GF-D8 (cell line): Measurements from ENCODE around the gene KRT32.
"Not testable (repeated sequence)": the region's sequence is repeated elsewhere in the genome, so short reads cannot be mapped to it uniquely, and the experiment has no call there.

Source experiments
- DNase-seq: peaks from one replicate; lab custom pipeline; 2025; lab: John Stamatoyannopoulos, UW

Gene KRT32

DNA sequence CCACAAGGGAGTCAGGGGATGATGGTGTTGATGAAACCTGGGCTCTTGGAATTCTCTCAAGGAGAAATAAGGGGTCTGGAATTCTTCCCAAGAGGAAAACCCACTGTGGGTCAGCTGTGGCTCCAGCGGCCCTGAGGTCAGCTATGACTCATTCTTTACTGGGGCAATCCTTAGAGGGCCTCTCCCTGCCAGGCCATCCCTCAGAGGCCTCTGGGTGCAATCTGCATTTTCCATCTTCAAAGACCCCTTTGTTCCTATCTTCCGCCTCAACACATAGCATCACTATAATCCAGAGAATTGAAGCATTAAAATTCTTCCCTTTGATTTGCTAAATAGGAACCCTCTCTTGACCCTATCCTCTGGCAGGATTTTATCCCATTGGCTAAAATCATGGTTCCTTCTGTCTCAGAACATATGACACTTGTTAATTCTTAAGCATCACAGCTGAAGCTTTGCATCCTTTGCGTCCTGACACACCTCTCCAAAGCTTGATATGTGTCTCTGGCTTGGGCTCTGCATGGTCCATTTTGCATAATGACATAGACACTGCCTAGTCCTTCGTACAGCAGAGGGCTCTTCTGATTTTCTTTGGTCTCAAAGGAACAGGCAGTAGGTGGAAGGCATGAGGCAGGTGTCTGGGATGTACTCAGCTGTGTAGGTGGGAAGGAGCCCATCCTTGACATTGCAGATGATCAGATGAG, 38.4 kb downstream of the KRT32 start:
- no peak for DNase-seq

- DNase-seq = no peak
Observed at GRCh38 chr17:41424111-41424635, 43.0 kb downstream of the KRT32 start, which contains the start of gene KRT37. Gene KRT37 (minus strand): TSS chr17:41424585. CDS start chr17:41424523, 62 bp downstream.

DNA sequence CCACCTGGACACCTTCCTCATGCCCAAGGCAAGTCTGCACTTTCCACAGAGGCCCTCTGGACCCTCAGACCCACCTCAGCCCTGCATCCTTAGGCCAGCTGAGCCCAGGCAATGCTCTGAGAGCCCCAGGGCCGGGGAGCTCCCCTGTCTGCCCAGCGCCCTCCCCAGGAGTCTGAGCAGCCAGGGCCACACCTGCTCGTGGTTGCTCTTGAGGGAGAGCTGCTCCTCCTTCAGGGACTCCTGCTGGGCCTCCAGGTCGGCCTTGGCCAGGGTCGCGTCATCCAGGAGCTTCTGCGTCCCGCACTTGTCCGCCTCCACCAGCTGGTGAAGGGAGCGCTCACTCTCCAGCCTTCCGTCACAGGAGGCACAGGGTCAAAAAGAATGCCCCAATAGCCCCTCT, 44.6 kb downstream of the KRT32 start:
- DNase-seq = not testable (repeated sequence)

- no peak for DNase-seq
Observed at GRCh38 chr17:41421617-41422016, 45.6 kb downstream of the KRT32 start.

DNA sequence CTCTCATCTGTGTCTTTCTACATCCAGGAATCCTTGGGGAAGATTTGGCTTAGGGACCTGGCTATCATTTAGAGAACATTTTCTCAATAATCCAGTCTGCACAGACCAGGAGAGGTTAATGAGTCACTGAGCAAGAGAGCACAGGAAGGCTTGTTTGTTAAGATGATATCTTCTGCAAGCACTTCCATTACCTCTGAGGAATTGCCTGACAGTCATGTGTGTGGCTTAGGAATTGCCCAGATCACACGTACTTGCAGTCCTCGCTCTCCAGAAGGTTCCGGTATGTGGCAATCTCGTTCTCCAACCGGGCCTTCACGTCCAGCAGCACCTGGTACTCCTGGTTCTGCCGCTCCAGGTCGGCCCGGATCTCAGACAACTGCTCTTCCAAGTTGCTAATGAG, 46.1 kb downstream of the KRT32 start:
- DNase-seq = no peak

- DNase-seq = no peak
Observed at GRCh38 chr17:41420134-41420533, 47.1 kb downstream of the KRT32 start.

GRCh38 chr17:41419716-41420115, 47.5 kb downstream of the KRT32 start:
- no peak for DNase-seq

DNA sequence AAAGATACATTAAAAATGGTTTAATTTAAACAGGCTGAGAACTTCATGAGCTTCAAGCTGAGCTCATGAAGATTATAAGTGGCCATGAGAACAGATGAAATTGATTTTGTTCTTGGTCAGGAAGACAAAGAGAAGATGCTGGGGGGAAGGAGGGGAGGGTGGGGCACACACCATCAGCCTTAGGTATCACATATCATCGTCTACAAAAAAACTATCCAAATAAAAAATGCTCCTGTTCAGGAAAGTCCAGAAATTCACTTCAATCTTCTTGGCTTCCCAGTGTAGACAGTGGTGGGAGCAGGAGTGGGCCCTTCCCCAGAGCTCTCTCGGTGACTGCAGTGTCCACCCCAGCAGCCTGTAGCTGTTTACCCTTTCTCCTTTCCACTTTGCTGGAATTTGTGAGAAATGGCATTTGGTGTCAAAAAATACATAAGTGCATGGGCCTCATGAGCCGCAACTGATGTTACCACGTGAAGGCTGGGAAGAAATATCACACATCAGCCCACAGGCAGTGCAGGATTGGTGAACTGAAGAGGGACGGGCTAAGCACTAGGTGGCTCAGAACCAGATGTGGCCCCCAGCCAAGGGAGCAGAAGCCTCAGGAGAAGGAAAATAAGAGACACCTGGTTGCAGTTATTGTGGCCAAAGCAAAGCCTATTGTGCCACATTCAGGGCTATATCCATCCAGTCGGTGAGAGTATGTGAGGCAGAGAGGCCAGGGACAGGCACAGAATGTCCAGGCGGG, 48.9 kb downstream of the KRT32 start:
- DNase-seq = no peak

DNA sequence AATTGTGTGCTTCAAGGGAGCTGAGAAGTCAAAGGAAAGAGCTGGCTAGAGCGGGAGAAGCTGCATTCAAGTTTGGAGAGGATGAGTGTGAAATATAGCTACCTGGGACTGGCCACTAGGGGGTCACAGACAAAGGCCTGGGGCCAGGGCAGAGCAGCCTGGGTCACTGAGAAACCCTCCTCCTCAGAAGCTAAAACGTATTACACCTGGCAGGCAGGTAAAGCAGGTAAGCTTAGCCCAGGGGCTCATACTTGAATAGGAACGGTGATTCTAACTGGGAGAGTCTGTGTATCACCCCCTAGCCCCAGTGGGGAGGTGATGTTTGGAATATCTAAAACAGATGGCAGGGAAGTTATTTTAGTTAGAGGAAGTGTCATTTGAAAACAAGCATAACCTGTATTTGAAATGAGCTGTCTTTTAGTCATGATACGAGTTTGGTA, 49.6 kb downstream of the KRT32 start:
- DNase-seq = no peak

DNA sequence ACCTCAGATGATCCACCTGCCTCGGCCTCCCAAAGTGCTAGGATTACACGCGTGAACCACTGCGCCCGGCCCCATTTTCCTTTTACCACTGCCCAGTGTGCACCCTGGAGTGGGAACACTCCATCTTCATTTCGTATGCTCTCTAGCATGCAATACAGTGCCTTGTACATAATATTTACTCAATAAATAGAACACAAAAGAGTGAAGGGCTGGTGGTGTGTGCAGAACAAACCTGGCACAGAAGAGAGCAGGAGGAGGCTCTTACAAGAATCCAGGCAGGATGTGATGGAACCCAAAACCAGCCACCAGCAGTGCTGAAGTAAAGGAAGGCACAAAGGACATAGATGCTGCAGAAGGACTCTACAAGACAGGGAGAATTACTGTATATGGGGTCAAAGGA, 50.1 kb downstream of the KRT32 start:
- no peak for DNase-seq

- no peak for DNase-seq
Observed at GRCh38 chr17:41416479-41416878, 50.7 kb downstream of the KRT32 start.

- no peak for DNase-seq
Observed at GRCh38 chr17:41415833-41416335, 51.3 kb downstream of the KRT32 start.

DNA sequence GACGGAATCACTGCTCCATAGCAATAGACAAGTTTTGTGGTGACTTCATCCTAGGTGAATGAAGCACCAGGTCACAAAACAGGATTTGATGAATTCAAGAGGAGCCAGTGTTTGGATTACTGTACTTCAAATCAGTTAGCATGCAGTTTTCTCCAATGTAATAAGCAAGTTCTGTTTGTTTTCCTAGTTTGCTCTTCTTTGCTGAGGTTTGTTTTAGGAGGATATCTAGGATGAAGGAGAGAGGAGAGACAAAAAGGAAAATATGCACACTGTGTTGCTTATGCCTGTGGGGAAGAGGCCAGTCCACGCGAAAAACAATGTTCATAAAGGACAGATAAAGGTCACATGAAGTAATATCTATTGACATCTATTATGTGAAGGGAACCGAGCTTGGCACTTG, 51.8 kb downstream of the KRT32 start:
- no peak for DNase-seq

DNA sequence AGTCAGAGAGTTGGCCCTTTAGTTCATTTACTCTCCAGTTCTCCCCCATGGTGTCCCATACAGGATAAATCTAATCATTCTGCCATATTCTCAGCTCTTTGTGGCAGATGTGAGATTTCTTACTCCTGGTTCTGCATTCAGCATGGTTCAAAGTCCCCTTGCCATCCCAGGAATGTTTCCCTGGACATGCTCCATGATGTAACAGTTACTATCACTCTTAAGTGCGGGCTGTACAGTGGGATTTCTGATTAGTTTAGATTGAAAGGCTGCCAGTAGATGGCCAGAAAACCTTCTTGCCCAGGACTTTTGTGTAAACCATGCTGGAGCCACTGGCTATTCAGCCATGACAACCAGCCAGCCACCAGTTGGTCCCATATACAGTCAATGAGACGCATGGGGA, 53.2 kb downstream of the KRT32 start:
- DNase-seq = no peak

DNA sequence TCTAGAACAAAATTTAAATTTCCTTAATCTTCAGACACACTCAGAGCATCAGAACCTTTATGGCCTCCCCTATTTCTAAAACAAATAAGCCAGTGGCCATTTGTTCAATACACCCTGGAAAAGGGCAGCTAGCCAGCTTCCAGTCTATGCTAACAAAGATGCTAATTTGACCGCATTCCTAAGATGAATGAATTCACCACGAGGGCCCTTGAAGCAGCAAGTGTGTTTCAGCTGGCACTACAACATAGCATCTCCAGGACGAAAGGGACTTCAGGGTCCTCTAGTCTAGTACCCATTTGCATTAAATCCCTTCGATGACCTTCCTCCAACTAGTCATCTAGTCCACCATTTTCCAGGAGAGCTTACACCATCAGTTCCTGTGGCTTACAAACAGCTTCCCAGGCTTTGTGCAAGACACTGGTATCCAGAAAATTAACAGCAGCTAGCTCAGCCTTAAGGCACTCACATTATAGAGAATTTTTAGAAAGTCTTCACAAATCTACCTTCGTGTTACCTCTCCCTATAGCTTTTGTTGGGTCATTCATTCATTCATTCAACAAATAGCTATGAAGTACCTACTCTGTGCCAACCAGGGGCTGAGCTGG, 53.7 kb downstream of the KRT32 start:
- no peak for DNase-seq

- no peak for DNase-seq
Observed at GRCh38 chr17:41411072-41411840, 55.9 kb downstream of the KRT32 start.
